ENCODE measurements around the gene RAD51B.

GRCh38 chr14:68542346-68542745 is 722.8 kb downstream of the RAD51B start:
- TF ChIP-seq CTCF (IDR thresholded peaks at IDR 0.05) (no peak), POLR2A (IDR thresholded peaks at IDR 0.05) (no peak)
